GM12875 (cell line): Measurements from ENCODE around the gene MTCL1.

Experiments
- H3K4me3 ChIP-seq: one replicate; pipeline ENCODE4 v1.5.1; 2011; ENCODE audit warnings: low read depth, low read length, control low read depth
- TF ChIP-seq, protein P1 (sequence below): IDR thresholded peaks from 2 replicates; pipeline ENCODE4 v1.5.1; 2011; ENCODE audit warnings: low read depth, mild to moderate bottlenecking, control low read depth, inconsistent platforms, low read length, moderate library complexity, borderline replicate concordance; ENCODE audit not compliant: insufficient read depth

MTCL1 gene

DNA sequence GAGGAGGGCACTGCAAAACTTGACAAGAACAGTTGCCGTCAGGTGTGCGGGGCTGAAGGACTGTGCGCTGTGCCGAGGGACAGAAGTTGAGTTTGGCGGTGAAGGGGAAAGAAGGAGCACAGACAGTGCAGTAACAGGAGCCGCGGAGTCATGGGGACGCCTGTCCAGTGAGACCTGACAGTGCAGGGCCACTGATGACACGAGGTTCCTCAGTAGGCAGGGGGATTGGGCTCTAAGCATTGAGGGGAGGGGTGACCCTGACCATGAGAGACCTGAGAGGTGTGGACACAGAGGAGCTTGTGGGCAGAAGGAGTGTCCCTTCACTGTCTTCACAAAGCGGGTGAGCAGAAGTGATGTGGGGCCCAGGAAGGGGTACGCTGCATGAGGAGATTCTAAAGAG lies 104.8 kb downstream of the MTCL1 start:
- no peak overlapping the region for H3K4me3 ChIP-seq
- TF ChIP-seq, protein P1, sequence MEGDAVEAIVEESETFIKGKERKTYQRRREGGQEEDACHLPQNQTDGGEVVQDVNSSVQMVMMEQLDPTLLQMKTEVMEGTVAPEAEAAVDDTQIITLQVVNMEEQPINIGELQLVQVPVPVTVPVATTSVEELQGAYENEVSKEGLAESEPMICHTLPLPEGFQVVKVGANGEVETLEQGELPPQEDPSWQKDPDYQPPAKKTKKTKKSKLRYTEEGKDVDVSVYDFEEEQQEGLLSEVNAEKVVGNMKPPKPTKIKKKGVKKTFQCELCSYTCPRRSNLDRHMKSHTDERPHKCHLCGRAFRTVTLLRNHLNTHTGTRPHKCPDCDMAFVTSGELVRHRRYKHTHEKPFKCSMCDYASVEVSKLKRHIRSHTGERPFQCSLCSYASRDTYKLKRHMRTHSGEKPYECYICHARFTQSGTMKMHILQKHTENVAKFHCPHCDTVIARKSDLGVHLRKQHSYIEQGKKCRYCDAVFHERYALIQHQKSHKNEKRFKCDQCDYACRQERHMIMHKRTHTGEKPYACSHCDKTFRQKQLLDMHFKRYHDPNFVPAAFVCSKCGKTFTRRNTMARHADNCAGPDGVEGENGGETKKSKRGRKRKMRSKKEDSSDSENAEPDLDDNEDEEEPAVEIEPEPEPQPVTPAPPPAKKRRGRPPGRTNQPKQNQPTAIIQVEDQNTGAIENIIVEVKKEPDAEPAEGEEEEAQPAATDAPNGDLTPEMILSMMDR: no peak

DNA sequence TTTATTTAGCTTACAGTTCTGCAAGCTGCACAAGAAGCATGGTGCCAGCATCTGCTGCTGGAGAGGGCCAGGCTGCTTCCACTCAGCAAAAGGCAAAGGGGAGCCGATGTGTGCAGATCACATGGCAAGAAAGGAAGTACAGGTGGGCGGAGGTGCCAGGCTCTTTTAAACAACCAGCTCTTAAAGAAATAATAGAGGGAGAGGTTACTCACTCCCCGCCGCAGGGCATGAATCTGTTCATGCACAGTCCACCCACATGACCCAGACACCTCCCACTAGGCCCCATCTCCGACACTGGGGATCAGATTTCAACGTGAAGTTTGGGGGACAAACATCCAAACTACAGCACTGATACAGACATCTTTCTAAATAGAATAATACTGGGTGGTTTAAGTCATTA lies 105.8 kb downstream of the MTCL1 start:
- H3K4me3 ChIP-seq: no peak overlapping the region
- TF ChIP-seq, protein P1: no peak

DNA sequence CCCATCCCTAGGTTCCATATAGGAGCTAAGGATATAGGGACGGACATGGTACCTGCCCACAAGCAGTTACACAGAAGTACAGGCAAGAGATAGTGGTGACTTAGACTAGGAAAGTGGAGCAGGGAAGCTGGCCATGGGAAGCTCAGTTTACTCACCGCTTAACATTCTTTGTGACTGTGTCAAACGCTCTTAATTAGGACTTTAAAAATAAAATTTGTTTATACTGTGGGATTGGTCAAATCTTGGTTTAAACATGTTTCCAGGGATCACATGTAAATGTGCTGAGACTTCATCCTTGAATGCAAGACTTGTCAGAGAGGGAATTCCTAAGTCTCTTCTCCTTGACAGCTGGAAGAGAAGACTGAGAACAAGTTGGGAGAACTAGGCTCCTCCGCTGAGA lies 107.3 kb downstream of the MTCL1 start:
- no peak overlapping the region for H3K4me3 ChIP-seq
- TF ChIP-seq, protein P1: no peak

DNA sequence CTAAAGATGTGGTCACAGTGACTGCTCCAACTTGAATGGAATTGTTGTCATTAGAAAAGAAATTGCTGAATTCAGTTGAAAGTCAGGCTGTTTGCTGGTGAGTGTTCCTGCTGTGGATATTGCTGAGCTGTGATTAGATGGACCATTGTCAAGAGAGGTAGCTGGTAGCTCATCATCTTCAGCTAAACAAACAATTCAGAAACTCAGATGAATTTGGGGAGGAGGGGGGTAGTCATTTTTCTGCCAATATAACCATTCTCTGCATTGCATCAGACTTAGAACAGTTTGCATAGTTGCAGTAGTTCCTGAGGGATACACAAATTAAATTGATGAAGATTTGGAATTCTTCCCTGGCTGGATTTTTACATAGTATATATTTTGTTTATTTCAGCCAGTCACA lies 108.3 kb downstream of the MTCL1 start:
- TF ChIP-seq, protein P1: no peak

DNA sequence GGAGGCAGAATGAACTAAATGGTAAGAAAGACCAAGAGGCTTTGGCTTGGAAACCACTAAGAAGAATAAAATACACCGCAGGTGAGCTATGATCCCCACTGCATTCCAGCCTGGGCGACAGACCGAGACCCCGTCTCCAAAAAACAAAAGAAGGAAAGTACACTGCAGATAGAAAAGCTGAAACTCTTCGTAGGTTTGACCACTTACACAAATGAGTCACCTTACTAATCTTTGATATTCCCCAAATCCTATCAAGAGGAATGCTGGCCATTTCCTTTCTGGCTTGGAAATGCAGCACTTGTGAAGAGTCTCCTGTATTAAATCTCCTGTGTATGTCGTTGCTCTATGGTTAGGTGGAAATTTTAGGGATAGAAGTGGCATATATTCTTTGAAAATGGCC lies 108.8 kb downstream of the MTCL1 start:
- no peak overlapping the region for H3K4me3 ChIP-seq
- TF ChIP-seq, protein P1: no peak

More for the DNA sequence above, 108.3 kb downstream of the MTCL1 start:
- no peak overlapping the region for H3K4me3 ChIP-seq

DNA sequence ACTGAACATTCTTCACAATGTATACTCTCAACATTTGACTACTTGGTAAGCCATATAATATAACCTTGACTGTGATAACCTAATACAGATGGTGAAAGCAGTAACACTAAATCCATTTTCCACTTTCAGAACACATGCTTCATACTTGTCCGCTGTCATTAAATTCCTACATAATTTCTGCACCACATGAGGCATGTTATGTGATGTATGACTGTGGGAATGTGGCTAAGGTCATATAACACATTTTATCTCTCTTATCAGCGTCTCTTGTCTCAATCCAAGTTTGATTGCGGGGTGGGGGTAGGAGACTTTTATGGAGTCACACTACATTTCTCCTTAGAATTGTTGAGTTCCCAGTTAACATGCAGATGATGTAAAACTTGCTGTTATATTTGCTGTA lies 110.9 kb downstream of the MTCL1 start:
- no peak overlapping the region for H3K4me3 ChIP-seq
- TF ChIP-seq, protein P1: no peak

DNA sequence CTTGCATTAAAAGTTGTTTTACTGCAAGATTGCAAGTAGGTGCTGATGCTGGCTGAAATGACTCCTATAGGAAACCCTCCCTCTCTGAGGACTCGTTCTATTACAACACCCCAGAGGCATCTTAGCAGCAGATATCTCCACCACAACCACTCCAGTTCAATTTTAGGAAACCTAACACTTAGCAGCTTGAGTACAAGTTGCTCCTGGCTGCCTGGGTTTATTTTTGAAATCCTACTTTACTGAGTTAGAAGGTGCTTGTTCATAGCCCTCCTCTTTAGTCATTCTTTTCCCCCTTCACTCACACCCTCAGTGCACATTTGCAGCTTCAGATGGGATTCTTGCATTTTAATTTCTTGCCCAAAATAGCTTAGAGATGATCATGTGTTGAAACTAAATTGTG lies 111.5 kb downstream of the MTCL1 start:
- TF ChIP-seq, protein P1: no peak
- no peak overlapping the region for H3K4me3 ChIP-seq
